ENCODE measurements around the gene NIPA2. TPM values are rescaled to one million over a fixed set of nuclear protein-coding genes. Genes with fewer than 3 reads are reported as not detected.

NIPA2 gene
- total and polyA plus RNA-seq, 3 experiments from 2014 or later, result 55.4 to 112 (median 102) TPM

GRCh38 chr15:22902981-22903380, 64.5 kb downstream of the NIPA2 start:
- no peaks in the 10 kb centered on the region for H3K36me3 ChIP-seq (ENCODE audit: insufficient read depth, low read length)
- no peak overlapping the region for H3K27ac Mint-ChIP-seq
- no peak overlapping the region for H3K4me3 Mint-ChIP-seq
- H3K36me3 Mint-ChIP-seq, result peaks cover 2 to 3% (median 2%) of the 10 kb centered on the region in 3 donors
- no peaks in the 10 kb centered on the region for H3K9me3 Mint-ChIP-seq
- DNase-seq, result no peak
- POLR2A ChIA-PET, result no interaction called here
- no peaks in the 10 kb centered on the region for H3K4me1 ChIP-seq (ENCODE audit: insufficient read depth, low read length)
- H3K4me3 ChIP-seq (ENCODE audit: low read length), result no peak overlapping the region
- no peaks in the 10 kb centered on the region for H3K27me3 Mint-ChIP-seq
- H3K27me3 ChIP-seq (ENCODE audit: insufficient read depth, low read length, poor library complexity, severe bottlenecking), result no peaks in the 10 kb centered on the region
- H3K27ac ChIP-seq (ENCODE audit: low read depth, low read length), result no peak overlapping the region
- H3K4me1 Mint-ChIP-seq, result no peaks in the 10 kb centered on the region
- CTCF ChIA-PET, result no interaction called here
- no peaks in the 10 kb centered on the region for H3K9me3 ChIP-seq (ENCODE audit: low read length)

- H3K4me3 Mint-ChIP-seq, result no peak overlapping the region
- Histone ChIP-seq H3K4me1 (ENCODE audit: insufficient read depth, low read length) (no peaks in the 10 kb centered on the region), H3K4me3 (ENCODE audit: low read length) (no peak overlapping the region), H3K36me3 (ENCODE audit: insufficient read depth, low read length) (no peaks in the 10 kb centered on the region), H3K27me3 (ENCODE audit: insufficient read depth, low read length, poor library complexity, severe bottlenecking) (no peaks in the 10 kb centered on the region), H3K27ac (ENCODE audit: low read depth, low read length) (no peak overlapping the region), H3K9me3 (ENCODE audit: low read length) (no peaks in the 10 kb centered on the region)
- POLR2A ChIA-PET, result no interaction called here
- no peaks in the 10 kb centered on the region for H3K9me3 Mint-ChIP-seq
- no peak overlapping the region for H3K27ac Mint-ChIP-seq
- no peaks in the 10 kb centered on the region for H3K4me1 Mint-ChIP-seq
- H3K36me3 Mint-ChIP-seq, result peaks cover 3% of the 10 kb centered on the region in 3 donors
- no peaks in the 10 kb centered on the region for H3K27me3 Mint-ChIP-seq
- no peak for DNase-seq
- CTCF ChIA-PET, result no interaction called here
Measured at GRCh38 chr15:22903427-22903826, 65.0 kb downstream of the NIPA2 start.

GRCh38 chr15:22903961-22904534, 65.6 kb downstream of the NIPA2 start:
- POLR2A ChIA-PET, result no interaction called here
- H3K9me3 ChIP-seq (ENCODE audit: low read length), result no peaks in the 10 kb centered on the region
- H3K4me3 ChIP-seq (ENCODE audit: low read length), result no peak overlapping the region
- Mint-ChIP-seq H3K9me3 (no peaks in the 10 kb centered on the region), H3K4me3 (no peak overlapping the region), H3K4me1 (no peaks in the 10 kb centered on the region), H3K27me3 (no peaks in the 10 kb centered on the region), H3K27ac (no peak overlapping the region), H3K36me3 (peaks cover 5 to 7% (median 7%) of the 10 kb centered on the region in 3 donors)
- CTCF ChIA-PET, result no interaction called here
- H3K4me1 ChIP-seq (ENCODE audit: insufficient read depth, low read length), result no peaks in the 10 kb centered on the region
- DNase-seq, result no peak
- H3K27me3 ChIP-seq (ENCODE audit: insufficient read depth, low read length, poor library complexity, severe bottlenecking), result no peaks in the 10 kb centered on the region
- no peak overlapping the region for H3K27ac ChIP-seq (ENCODE audit: low read depth, low read length)
- H3K36me3 ChIP-seq (ENCODE audit: insufficient read depth, low read length), result no peaks in the 10 kb centered on the region

GRCh38 chr15:22904736-22905135, 66.3 kb downstream of the NIPA2 start:
- Histone ChIP-seq H3K36me3 (ENCODE audit: insufficient read depth, low read length) (no peaks in the 10 kb centered on the region), H3K4me1 (ENCODE audit: insufficient read depth, low read length) (no peaks in the 10 kb centered on the region), H3K27ac (ENCODE audit: low read depth, low read length) (no peak overlapping the region), H3K27me3 (ENCODE audit: insufficient read depth, low read length, poor library complexity, severe bottlenecking) (no peaks in the 10 kb centered on the region), H3K9me3 (ENCODE audit: low read length) (no peaks in the 10 kb centered on the region), H3K4me3 (ENCODE audit: low read length) (no peak overlapping the region)
- Mint-ChIP-seq H3K9me3 (no peaks in the 10 kb centered on the region), H3K4me1 (no peaks in the 10 kb centered on the region), H3K4me3 (no peak overlapping the region), H3K27ac (peak overlapping the region in 1 of 8 donors; percentile 69), H3K27me3 (no peaks in the 10 kb centered on the region), H3K36me3 (peaks cover 5 to 11% (median 7%) of the 10 kb centered on the region in 3 donors)
- POLR2A ChIA-PET, result no interaction called here
- CTCF ChIA-PET, result no interaction called here
- no peak for DNase-seq

GRCh38 chr15:22907161-22907950, 68.9 kb downstream of the NIPA2 start:
- Histone ChIP-seq H3K4me1 (ENCODE audit: insufficient read depth, low read length) (no peaks in the 10 kb centered on the region), H3K9me3 (ENCODE audit: low read length) (no peaks in the 10 kb centered on the region), H3K4me3 (ENCODE audit: low read length) (no peak overlapping the region), H3K27me3 (ENCODE audit: insufficient read depth, low read length, poor library complexity, severe bottlenecking) (no peaks in the 10 kb centered on the region), H3K36me3 (ENCODE audit: insufficient read depth, low read length) (no peaks in the 10 kb centered on the region), H3K27ac (ENCODE audit: low read depth, low read length) (no peak overlapping the region)
- Mint-ChIP-seq H3K9me3 (no peaks in the 10 kb centered on the region), H3K4me1 (no peaks in the 10 kb centered on the region), H3K4me3 (no peak overlapping the region), H3K27me3 (no peaks in the 10 kb centered on the region), H3K27ac (no peak overlapping the region), H3K36me3 (peaks cover 5 to 8% (median 8%) of the 10 kb centered on the region in 3 donors)
- POLR2A ChIA-PET, result no interaction called here
- no peak for DNase-seq
- CTCF ChIA-PET, result no interaction called here

GRCh38 chr15:22908830-22909229, 70.4 kb downstream of the NIPA2 start:
- DNase-seq, result no peak
- peaks cover 5 to 8% (median 8%) of the 10 kb centered on the region in 3 donors for H3K36me3 Mint-ChIP-seq

GRCh38 chr15:22911306-22911705, 72.8 kb downstream of the NIPA2 start:
- H3K27ac ChIP-seq (ENCODE audit: low read depth, low read length), result no peak overlapping the region
- Mint-ChIP-seq H3K27ac (no peak overlapping the region), H3K36me3 (peaks cover 6 to 8% (median 8%) of the 10 kb centered on the region in 3 donors), H3K4me3 (no peak overlapping the region), H3K9me3 (no peaks in the 10 kb centered on the region), H3K4me1 (no peaks in the 10 kb centered on the region), H3K27me3 (peaks cover 0 to 2% of the 10 kb centered on the region in 2 donors)
- ChIA-PET POLR2A (no interaction called here), CTCF (no interaction called here)
- H3K9me3 ChIP-seq (ENCODE audit: low read length), result no peaks in the 10 kb centered on the region
- H3K4me3 ChIP-seq (ENCODE audit: low read length), result no peak overlapping the region
- no peaks in the 10 kb centered on the region for H3K27me3 ChIP-seq (ENCODE audit: insufficient read depth, low read length, poor library complexity, severe bottlenecking)
- no peaks in the 10 kb centered on the region for H3K4me1 ChIP-seq (ENCODE audit: insufficient read depth, low read length)
- H3K36me3 ChIP-seq (ENCODE audit: insufficient read depth, low read length), result no peaks in the 10 kb centered on the region
- DNase-seq, result no peak

More at GRCh38 chr15:22908830-22909229, 70.4 kb downstream of the NIPA2 start:
- no peak overlapping the region for H3K27ac Mint-ChIP-seq
- CTCF ChIA-PET, result no interaction called here
- H3K4me3 Mint-ChIP-seq, result no peak overlapping the region
- H3K27me3 Mint-ChIP-seq, result no peaks in the 10 kb centered on the region
- Histone ChIP-seq H3K9me3 (ENCODE audit: low read length) (no peaks in the 10 kb centered on the region), H3K4me1 (ENCODE audit: insufficient read depth, low read length) (no peaks in the 10 kb centered on the region), H3K4me3 (ENCODE audit: low read length) (no peak overlapping the region), H3K27ac (ENCODE audit: low read depth, low read length) (no peak overlapping the region), H3K27me3 (ENCODE audit: insufficient read depth, low read length, poor library complexity, severe bottlenecking) (no peaks in the 10 kb centered on the region), H3K36me3 (ENCODE audit: insufficient read depth, low read length) (no peaks in the 10 kb centered on the region)
- H3K9me3 Mint-ChIP-seq, result no peaks in the 10 kb centered on the region
- POLR2A ChIA-PET, result no interaction called here
- H3K4me1 Mint-ChIP-seq, result no peaks in the 10 kb centered on the region

- no peaks in the 10 kb centered on the region for H3K4me1 Mint-ChIP-seq
- Histone ChIP-seq H3K9me3 (ENCODE audit: low read length) (no peaks in the 10 kb centered on the region), H3K36me3 (ENCODE audit: insufficient read depth, low read length) (no peaks in the 10 kb centered on the region), H3K4me3 (ENCODE audit: low read length) (no peak overlapping the region), H3K4me1 (ENCODE audit: insufficient read depth, low read length) (no peaks in the 10 kb centered on the region), H3K27me3 (ENCODE audit: insufficient read depth, low read length, poor library complexity, severe bottlenecking) (no peaks in the 10 kb centered on the region), H3K27ac (ENCODE audit: low read depth, low read length) (no peak overlapping the region)
- no peak overlapping the region for H3K4me3 Mint-ChIP-seq
- peaks cover 6 to 8% (median 8%) of the 10 kb centered on the region in 3 donors for H3K36me3 Mint-ChIP-seq
- H3K9me3 Mint-ChIP-seq, result no peaks in the 10 kb centered on the region
- no peak for DNase-seq
- H3K27me3 Mint-ChIP-seq, result peaks cover 0 to 2% of the 10 kb centered on the region in 2 donors
- ChIA-PET POLR2A (no interaction called here), CTCF (no interaction called here)
- peak overlapping the region in 1 of 8 donors; percentile 35 for H3K27ac Mint-ChIP-seq
Measured at GRCh38 chr15:22912256-22912655, 73.8 kb downstream of the NIPA2 start.

Data from CD8-positive, alpha-beta memory T cell (primary cell).